HG02840 (cell line): Measurements from ENCODE around the gene CNP.

Source experiments
- ATAC-seq: cut with Tn5 transposase; IDR thresholded peaks from one replicate; pipeline ENCODE4 v1.9.1; 2021; ENCODE audit warnings: mild to moderate bottlenecking, moderate library complexity, moderate number of reproducible peaks; ENCODE audit not compliant: unreplicated experiment, low FRiP score

Gene CNP

GRCh38 chr17:41939693-41940090 is 26.9 kb upstream of the CNP start:
- ATAC-seq: no peak

GRCh38 chr17:41941168-41941567 is 25.4 kb upstream of the CNP start:
- ATAC-seq: no peak

- ATAC-seq: no peak
Observed at GRCh38 chr17:41942626-41943373, 23.8 kb upstream of the CNP start.

GRCh38 chr17:41943492-41943891 is 23.1 kb upstream of the CNP start:
- no peak for ATAC-seq

- no peak for ATAC-seq
Observed at GRCh38 chr17:41944943-41945342, 21.7 kb upstream of the CNP start.

GRCh38 chr17:41948762-41949460 is 17.7 kb upstream of the CNP start:
- no peak for ATAC-seq

- no peak for ATAC-seq
Observed at GRCh38 chr17:41956522-41956921, 10.1 kb upstream of the CNP start.

- ATAC-seq: no peak
Observed at GRCh38 chr17:41957031-41957868, 9.3 kb upstream of the CNP start.

GRCh38 chr17:41957869-41958439 is 8.6 kb upstream of the CNP start:
- no peak for ATAC-seq

GRCh38 chr17:41959030-41959335 is 7.6 kb upstream of the CNP start:
- no peak for ATAC-seq

- no peak for ATAC-seq
Observed at GRCh38 chr17:41959336-41960095, 7.1 kb upstream of the CNP start.

GRCh38 chr17:41962111-41962510 is 4.5 kb upstream of the CNP start:
- ATAC-seq: no peak

GRCh38 chr17:41962768-41963434 is 3.7 kb upstream of the CNP start:
- ATAC-seq: no peak

GRCh38 chr17:41965694-41966462 is 717 bp upstream of the CNP start:
- ATAC-seq: no peak

GRCh38 chr17:41967141-41967920 is 736 bp downstream of the CNP start:
- ATAC-seq: no peak

GRCh38 chr17:41967921-41968578 is 1.5 kb downstream of the CNP start:
- ATAC-seq: no peak

GRCh38 chr17:41968676-41969075 is 2.1 kb downstream of the CNP start:
- ATAC-seq: no peak

- no peak for ATAC-seq
Observed at GRCh38 chr17:41970901-41971331, 4.3 kb downstream of the CNP start.
